ENCODE measurements around the gene DYNC2H1.

DNA sequence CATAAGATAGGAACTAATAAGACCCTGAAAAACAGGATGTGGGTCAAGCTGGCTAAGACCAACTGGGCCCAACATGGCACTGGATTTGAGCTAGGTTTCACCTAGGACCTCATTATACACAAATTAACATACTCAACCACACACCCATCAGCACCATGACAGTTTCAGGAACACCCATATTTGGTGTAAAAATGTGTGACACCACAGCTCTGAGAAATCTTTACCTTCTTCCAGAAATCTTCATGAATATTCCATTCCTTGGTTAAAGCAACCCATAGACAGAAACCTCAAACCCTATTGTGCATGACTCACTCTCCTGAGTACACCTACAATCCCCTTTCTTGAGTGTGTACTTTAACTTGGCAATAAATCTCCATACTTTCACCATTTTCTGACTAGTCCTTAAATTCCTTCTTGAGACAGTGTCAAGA lies 378.8 kb downstream of the DYNC2H1 start:
- TF ChIP-seq, protein P1, sequence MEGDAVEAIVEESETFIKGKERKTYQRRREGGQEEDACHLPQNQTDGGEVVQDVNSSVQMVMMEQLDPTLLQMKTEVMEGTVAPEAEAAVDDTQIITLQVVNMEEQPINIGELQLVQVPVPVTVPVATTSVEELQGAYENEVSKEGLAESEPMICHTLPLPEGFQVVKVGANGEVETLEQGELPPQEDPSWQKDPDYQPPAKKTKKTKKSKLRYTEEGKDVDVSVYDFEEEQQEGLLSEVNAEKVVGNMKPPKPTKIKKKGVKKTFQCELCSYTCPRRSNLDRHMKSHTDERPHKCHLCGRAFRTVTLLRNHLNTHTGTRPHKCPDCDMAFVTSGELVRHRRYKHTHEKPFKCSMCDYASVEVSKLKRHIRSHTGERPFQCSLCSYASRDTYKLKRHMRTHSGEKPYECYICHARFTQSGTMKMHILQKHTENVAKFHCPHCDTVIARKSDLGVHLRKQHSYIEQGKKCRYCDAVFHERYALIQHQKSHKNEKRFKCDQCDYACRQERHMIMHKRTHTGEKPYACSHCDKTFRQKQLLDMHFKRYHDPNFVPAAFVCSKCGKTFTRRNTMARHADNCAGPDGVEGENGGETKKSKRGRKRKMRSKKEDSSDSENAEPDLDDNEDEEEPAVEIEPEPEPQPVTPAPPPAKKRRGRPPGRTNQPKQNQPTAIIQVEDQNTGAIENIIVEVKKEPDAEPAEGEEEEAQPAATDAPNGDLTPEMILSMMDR (IDR thresholded peaks at IDR 0.05) = no peak
- TF ChIP-seq POLR2AphosphoS5 (IDR thresholded peaks at IDR 0.05) = no peak
- no peak for TF ChIP-seq POLR2A (IDR thresholded peaks at IDR 0.05)
